IMR-90 (cell line): Measurements from ENCODE around the gene BHLHA9. TPM values are rescaled to one million over a fixed set of nuclear protein-coding genes. Genes with fewer than 3 reads are reported as not detected.
A peak's percentile ranks its signal among the peaks of the same experiment; 100 is the strongest.

Experiments used
- ATAC-seq: fragments of 200-7000 bp; cut with Tn5 transposase; 2 replicates; pipeline ENCODE4 v1.9.1; 2020; ENCODE audit warnings: low read depth, mild to moderate bottlenecking, moderate library complexity
- Bru-seq: library from RNA; stranded (reverse); fragments of 400-500 nt; gene quantifications from one replicate; lab custom pipeline; 2021; lab: Mats Ljungman, UMichigan
- BruChase-seq, 2 experiments: library from RNA; stranded (reverse); fragments of 400-500 nt; gene quantifications; one replicate each; lab custom pipeline; 2021; lab: Mats Ljungman, UMichigan
- BruUV-seq: library from RNA; stranded (reverse); fragments of 400-500 nt; replicated peaks from 2 replicates; lab custom pipeline; 2021; lab: Mats Ljungman, UMichigan
- CTCF ChIA-PET: fragments of 300-600 bp; formaldehyde crosslinking; extraction: SDS; loops from one replicate; lab custom pipeline; 2021; ENCODE audit warnings: antibody characterized with exemption; lab: Yijun Ruan, JAX
- POLR2A ChIA-PET: fragments of 300-600 bp; sonication (Branson Sonifier 250); formaldehyde crosslinking; loops from one replicate; lab custom pipeline; 2022; ENCODE audit warnings: antibody characterized with exemption; ENCODE audit not compliant: unreplicated experiment; lab: Charles Lee
- DNase-seq: peaks from one replicate; pipeline ENCODE4 v3.0.0; 2013
- H2AFZ ChIP-seq: replicated peaks from 2 replicates; pipeline ENCODE3; 2013; ENCODE audit warnings: low read length, mild to moderate bottlenecking; ENCODE audit not compliant: poor library complexity
- H2AK5ac ChIP-seq: 2 replicates; pipeline ENCODE4 v1.6.1; 2013; ENCODE audit warnings: low read depth, low read length, inconsistent platforms
- H2AK9ac ChIP-seq: replicated peaks from 2 replicates; pipeline ENCODE3; 2013; ENCODE audit warnings: mild to moderate bottlenecking, low read depth, low read length, moderate library complexity; ENCODE audit not compliant: poor library complexity
- H2BK120ac ChIP-seq: 2 replicates; pipeline ENCODE4 v1.6.1; 2013; ENCODE audit warnings: low read depth, low read length, inconsistent platforms
- H2BK15ac ChIP-seq: 3 replicates; pipeline ENCODE4 v1.6.1; 2013; ENCODE audit warnings: low read depth, low read length, inconsistent platforms
- H2BK20ac ChIP-seq: 2 replicates; pipeline ENCODE4 v1.6.1; 2013; ENCODE audit warnings: low read depth, mild to moderate bottlenecking, inconsistent platforms, low read length, moderate library complexity
- H2BK5ac ChIP-seq: 2 replicates; pipeline ENCODE4 v1.6.1; 2013; ENCODE audit warnings: mild to moderate bottlenecking, low read depth, low read length, inconsistent platforms; ENCODE audit not compliant: poor library complexity, severe bottlenecking
- H3K14ac ChIP-seq: replicated peaks from 2 replicates; pipeline ENCODE4 v1.6.1; 2013; ENCODE audit warnings: low read depth, low read length, inconsistent platforms
- H3K18ac ChIP-seq: 2 replicates; pipeline ENCODE4 v1.6.1; 2013; ENCODE audit warnings: low read depth, low read length, control low read depth
- H3K23ac ChIP-seq: 2 replicates; pipeline ENCODE4 v1.6.1; 2013; ENCODE audit warnings: low read depth, low read length, inconsistent platforms
- H3K27ac ChIP-seq: 2 replicates; pipeline ENCODE4 v1.5.1; 2013; ENCODE audit warnings: mild to moderate bottlenecking, control low read depth, low read length; ENCODE audit not compliant: insufficient read depth
- H3K27me3 ChIP-seq: 2 replicates; pipeline ENCODE4 v1.6.1; 2013; ENCODE audit warnings: low read length; ENCODE audit not compliant: control insufficient read depth, insufficient read depth
- H3K36me3 ChIP-seq: 2 replicates; pipeline ENCODE4 v1.6.1; 2013; ENCODE audit warnings: low read length, mixed read lengths; ENCODE audit not compliant: control insufficient read depth, insufficient read depth
- H3K4ac ChIP-seq: 2 replicates; pipeline ENCODE4 v1.6.1; 2013; ENCODE audit warnings: low read depth, low read length, inconsistent platforms
- H3K4me1 ChIP-seq: 2 replicates; pipeline ENCODE4 v1.6.1; 2013; ENCODE audit warnings: low read length, mixed read lengths; ENCODE audit not compliant: control insufficient read depth, insufficient read depth
- H3K4me2 ChIP-seq: 2 replicates; pipeline ENCODE4 v1.6.1; 2013; ENCODE audit warnings: low read depth, mild to moderate bottlenecking, control low read depth, low read length, moderate library complexity
- H3K4me3 ChIP-seq: 2 replicates; pipeline ENCODE4 v1.5.1; 2013; ENCODE audit warnings: low read depth, mild to moderate bottlenecking, control low read depth, low read length, moderate library complexity; ENCODE audit not compliant: insufficient read depth
- H3K56ac ChIP-seq: 2 replicates; pipeline ENCODE4 v1.6.1; 2013; ENCODE audit warnings: low read length, inconsistent platforms; ENCODE audit not compliant: insufficient read depth; ENCODE audit errors: extremely low read depth
- H3K79me1 ChIP-seq, 2 experiments: 2 replicates each; pipeline ENCODE4 v1.6.1; 2013; ENCODE audit warnings: low read length in 2 of 2, inconsistent platforms in 1 of 2, low read depth in 1 of 2
- H3K9ac ChIP-seq: 2 replicates; pipeline ENCODE4 v1.6.1; 2013; ENCODE audit warnings: low read depth, low read length, control low read depth
- H3K9me1 ChIP-seq: 2 replicates; pipeline ENCODE4 v1.6.1; 2013; ENCODE audit warnings: low read length, inconsistent platforms; ENCODE audit not compliant: insufficient read depth
- H3K9me3 ChIP-seq: 2 replicates; pipeline ENCODE4 v1.6.1; 2013; ENCODE audit warnings: low read length; ENCODE audit not compliant: control insufficient read depth, insufficient read depth
- H4K20me1 ChIP-seq: 2 replicates; pipeline ENCODE4 v1.6.1; 2013; ENCODE audit warnings: low read length, inconsistent platforms; ENCODE audit not compliant: insufficient read depth
- H4K5ac ChIP-seq: 2 replicates; pipeline ENCODE4 v1.6.1; 2013; ENCODE audit warnings: mild to moderate bottlenecking, low read depth, low read length, control low read depth
- H4K8ac ChIP-seq, 2 experiments: 2 replicates each; pipeline ENCODE4 v1.6.1; 2013; ENCODE audit warnings: low read depth in 2 of 2, low read length in 2 of 2, control low read depth in 1 of 2, inconsistent platforms in 1 of 2
- H4K91ac ChIP-seq: 2 replicates; pipeline ENCODE4 v1.6.1; 2013; ENCODE audit warnings: low read depth, low read length, inconsistent platforms; ENCODE audit not compliant: insufficient read depth
- CHD1 ChIP-seq: IDR thresholded peaks from 2 replicates; pipeline ENCODE4 v1.6.1; 2012; ENCODE audit warnings: low read depth, low read length, improper control_type of control experiment
- MAFK ChIP-seq: IDR thresholded peaks from 2 replicates; pipeline ENCODE4 v1.6.1; 2012; ENCODE audit warnings: low read depth, low read length, improper control_type of control experiment
- MXI1 ChIP-seq: IDR thresholded peaks from 2 replicates; pipeline ENCODE4 v1.6.1; 2012; ENCODE audit warnings: low read depth, mild to moderate bottlenecking, low read length, moderate library complexity, borderline replicate concordance
- NFE2L2 ChIP-seq: fragments of 150-350 bp; IDR thresholded peaks from 2 replicates; pipeline ENCODE4 v1.6.1; 2016; ENCODE audit warnings: low read depth, mild to moderate bottlenecking, low read length
- POLR2A ChIP-seq: IDR thresholded peaks from 2 replicates; pipeline ENCODE4 v1.6.1; 2012; ENCODE audit warnings: mild to moderate bottlenecking, low read depth, low read length
- RFX5 ChIP-seq: IDR thresholded peaks from 2 replicates; pipeline ENCODE4 v1.8.0; 2012; ENCODE audit warnings: low read depth, mild to moderate bottlenecking, low read length, moderate library complexity
- whole genome bisulfite sequencing, 2 experiments: methylation state at CpG; one replicate each; pipeline versions ENCODE4 v1.1.5 to v1.1.7; 2013; ENCODE audit warnings: missing lambda C conversion rate in 2 of 2; ENCODE audit not compliant: insufficient read length in 1 of 2; ENCODE audit errors: extremely low coverage in 2 of 2; 5-methylcytosine and 5-hydroxymethylcytosine counted together
- dilution Hi-C: fragments of 300-500 bp; cut with HindIII; formaldehyde crosslinking; loops from one replicate; pipeline ENCODE4 v1.14.3; 2018; ENCODE audit warnings: low sequenced_read_pairs; ENCODE audit not compliant: unreplicated experiment
- in situ Hi-C: fragments of 300-500 bp; cut with MboI; formaldehyde crosslinking; loops from 3 replicates; pipeline ENCODE4 v1.14.3; 2019; ENCODE audit warnings: low sequenced_read_pairs, inconsistent platforms, mixed read lengths
- intact Hi-C: fragments of 100-400 bp; cut with micrococcal nuclease; formaldehyde crosslinking; loops from 2 replicates; pipeline ENCODE4 v1.10.0; 2022
- long read RNA-seq: library from polyadenylated mRNA; unstranded; transcript quantifications from one replicate; pipeline ENCODE4 v2.0.0, GENCODE V29; 2021; ENCODE audit not compliant: unreplicated experiment
- polyA plus RNA-seq, 3 experiments: library from polyadenylated mRNA; depleted of rRNA; stranded (reverse); fragments of >200 nt; gene quantifications; 2 replicates each; pipeline ENCODE4 v1.2.3, GENCODE V29; 2012; ENCODE audit warnings: low replicate concordance in 1 of 3
- total RNA-seq: library from RNA; depleted of rRNA; stranded (reverse); fragments of >200 nt; gene quantifications from 2 replicates; pipeline ENCODE4 v1.2.3, GENCODE V29; 2012; rRNA removed
- TF ChIP-seq, protein P1 (sequence below): fragments of 150-350 bp; IDR thresholded peaks from 2 replicates; pipeline ENCODE4 v1.6.1; 2016; ENCODE audit warnings: low read depth, mild to moderate bottlenecking, low read length, moderate library complexity, borderline replicate concordance
- TF ChIP-seq, protein P2 (sequence below): conservative IDR thresholded peaks from 2 replicates; pipeline ENCODE4 v1.5.1; 2012; ENCODE audit warnings: mild to moderate bottlenecking, low read depth, low read length, improper control_type of control experiment
- TF ChIP-seq, protein P3 (sequence below): fragments of 150-350 bp; IDR thresholded peaks from 2 replicates; pipeline ENCODE4 v1.6.1; 2017; ENCODE audit warnings: mild to moderate bottlenecking, antibody characterized with exemption, low read length, low read depth

Gene BHLHA9
- not detected in 2 replicates for total RNA-seq
- polyA plus RNA-seq (2012; rRNA removed): not detected in 2 replicates
- not detected in 2 replicates for polyA plus RNA-seq (2012; cell fraction: cytosol; rRNA removed)
- not detected in 2 replicates for polyA plus RNA-seq (2012; cell fraction: nucleus; rRNA removed; ENCODE audit: low replicate concordance)
- Bru-seq, nascent RNA: not detected
- BruChase-seq, experiment 1, labeled RNA remaining after a 6-hour chase: not detected
- not detected for BruChase-seq, experiment 2, labeled RNA remaining after a 2-hour chase
- long read RNA-seq: 0 reads

DNA sequence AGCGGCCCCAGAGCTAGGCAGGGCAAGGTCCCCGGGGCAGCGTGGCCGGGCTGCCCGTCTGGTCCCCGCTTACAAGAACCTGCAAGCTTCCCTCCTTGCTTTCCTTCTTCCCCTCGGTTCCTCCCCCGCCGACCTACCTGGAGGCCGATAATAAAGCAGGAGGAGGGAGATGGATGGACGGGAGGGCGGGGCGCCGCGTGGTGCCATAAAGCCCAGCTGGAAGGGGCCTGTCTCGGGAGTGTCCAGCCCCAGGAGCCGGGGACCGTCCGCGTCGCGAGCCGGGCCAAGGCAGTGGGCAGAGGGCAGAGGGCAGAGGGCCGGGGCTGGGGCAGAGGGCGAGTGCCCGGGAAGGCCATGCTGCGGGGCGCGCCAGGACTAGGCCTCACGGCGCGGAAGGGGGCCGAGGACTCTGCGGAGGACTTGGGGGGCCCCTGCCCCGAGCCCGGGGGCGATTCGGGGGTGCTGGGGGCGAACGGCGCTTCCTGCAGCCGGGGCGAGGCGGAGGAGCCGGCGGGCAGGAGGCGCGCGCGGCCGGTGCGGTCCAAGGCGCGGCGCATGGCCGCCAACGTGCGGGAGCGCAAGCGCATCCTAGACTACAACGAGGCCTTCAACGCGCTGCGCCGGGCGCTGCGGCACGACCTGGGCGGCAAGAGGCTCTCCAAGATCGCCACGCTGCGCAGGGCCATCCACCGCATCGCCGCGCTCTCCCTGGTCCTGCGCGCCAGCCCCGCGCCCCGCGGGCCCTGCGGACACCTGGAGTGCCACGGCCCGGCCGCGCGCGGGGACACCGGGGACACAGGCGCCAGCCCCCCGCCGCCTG, at the start of gene BHLHA9:
Gene BHLHA9 (plus strand): TSS at position 235 of the 820 bp plus-strand sequence. CDS start 120 bp downstream, at position 355.
- peaks cover 3% of the 10 kb centered on the region for H3K4me1 ChIP-seq
- H2BK5ac ChIP-seq: no peak within 1 kb of the TSS
- H3K14ac ChIP-seq: no peak within 1 kb of the TSS
- TF ChIP-seq, protein P1, sequence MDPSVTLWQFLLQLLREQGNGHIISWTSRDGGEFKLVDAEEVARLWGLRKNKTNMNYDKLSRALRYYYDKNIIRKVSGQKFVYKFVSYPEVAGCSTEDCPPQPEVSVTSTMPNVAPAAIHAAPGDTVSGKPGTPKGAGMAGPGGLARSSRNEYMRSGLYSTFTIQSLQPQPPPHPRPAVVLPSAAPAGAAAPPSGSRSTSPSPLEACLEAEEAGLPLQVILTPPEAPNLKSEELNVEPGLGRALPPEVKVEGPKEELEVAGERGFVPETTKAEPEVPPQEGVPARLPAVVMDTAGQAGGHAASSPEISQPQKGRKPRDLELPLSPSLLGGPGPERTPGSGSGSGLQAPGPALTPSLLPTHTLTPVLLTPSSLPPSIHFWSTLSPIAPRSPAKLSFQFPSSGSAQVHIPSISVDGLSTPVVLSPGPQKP: no peak
- TF ChIP-seq MXI1 (no peak), POLR2A (no peak), CHD1 (no peak), NFE2L2 (no peak), MAFK (no peak), RFX5 (no peak)
- TF ChIP-seq, protein P2, sequence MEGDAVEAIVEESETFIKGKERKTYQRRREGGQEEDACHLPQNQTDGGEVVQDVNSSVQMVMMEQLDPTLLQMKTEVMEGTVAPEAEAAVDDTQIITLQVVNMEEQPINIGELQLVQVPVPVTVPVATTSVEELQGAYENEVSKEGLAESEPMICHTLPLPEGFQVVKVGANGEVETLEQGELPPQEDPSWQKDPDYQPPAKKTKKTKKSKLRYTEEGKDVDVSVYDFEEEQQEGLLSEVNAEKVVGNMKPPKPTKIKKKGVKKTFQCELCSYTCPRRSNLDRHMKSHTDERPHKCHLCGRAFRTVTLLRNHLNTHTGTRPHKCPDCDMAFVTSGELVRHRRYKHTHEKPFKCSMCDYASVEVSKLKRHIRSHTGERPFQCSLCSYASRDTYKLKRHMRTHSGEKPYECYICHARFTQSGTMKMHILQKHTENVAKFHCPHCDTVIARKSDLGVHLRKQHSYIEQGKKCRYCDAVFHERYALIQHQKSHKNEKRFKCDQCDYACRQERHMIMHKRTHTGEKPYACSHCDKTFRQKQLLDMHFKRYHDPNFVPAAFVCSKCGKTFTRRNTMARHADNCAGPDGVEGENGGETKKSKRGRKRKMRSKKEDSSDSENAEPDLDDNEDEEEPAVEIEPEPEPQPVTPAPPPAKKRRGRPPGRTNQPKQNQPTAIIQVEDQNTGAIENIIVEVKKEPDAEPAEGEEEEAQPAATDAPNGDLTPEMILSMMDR: no peak
- TF ChIP-seq, protein P3, sequence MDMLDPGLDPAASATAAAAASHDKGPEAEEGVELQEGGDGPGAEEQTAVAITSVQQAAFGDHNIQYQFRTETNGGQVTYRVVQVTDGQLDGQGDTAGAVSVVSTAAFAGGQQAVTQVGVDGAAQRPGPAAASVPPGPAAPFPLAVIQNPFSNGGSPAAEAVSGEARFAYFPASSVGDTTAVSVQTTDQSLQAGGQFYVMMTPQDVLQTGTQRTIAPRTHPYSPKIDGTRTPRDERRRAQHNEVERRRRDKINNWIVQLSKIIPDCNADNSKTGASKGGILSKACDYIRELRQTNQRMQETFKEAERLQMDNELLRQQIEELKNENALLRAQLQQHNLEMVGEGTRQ: no peak
- no peak within 1 kb of the TSS for H3K4me3 ChIP-seq
- POLR2A ChIA-PET: no interaction called here
- dilution Hi-C loops (no loop called here), intact Hi-C loops (no loop called here), in situ Hi-C loops (loop anchor here (5.0 kb wide), 2 partner anchors 62 to 247 kb away; partner anchors contain the start of gene INPP5K)
- no peak within 1 kb of the TSS for H2BK20ac ChIP-seq
- no peak within 1 kb of the TSS for H3K4ac ChIP-seq
- H3K18ac ChIP-seq: no peak within 1 kb of the TSS
- H3K27ac ChIP-seq: no peak within 1 kb of the TSS
- H2AK9ac ChIP-seq: no peak within 1 kb of the TSS
- CTCF ChIA-PET: no interaction called here
- peaks cover 35% of the 10 kb centered on the region for H3K27me3 ChIP-seq
- no peak within 1 kb of the TSS for H4K5ac ChIP-seq
- H2AFZ ChIP-seq: peak within 1 kb of the TSS; percentile 63
- H3K23ac ChIP-seq: no peak within 1 kb of the TSS
- H3K9me3 ChIP-seq: no peaks in the 10 kb centered on the region
- H3K36me3 ChIP-seq: no peaks in the 10 kb centered on the region
- H2AK5ac ChIP-seq: no peak within 1 kb of the TSS
- no peaks in the 10 kb centered on the region for H3K9me1 ChIP-seq
- no peak within 1 kb of the TSS for H2BK120ac ChIP-seq
- H3K9ac ChIP-seq: no peak within 1 kb of the TSS
- WGBS, 2 experiments: 10% methylated on average over 64 of the region's 93 CpGs; no CpG with 5 or more reads in 1 of the 2 experiments
- H4K91ac ChIP-seq: no peak within 1 kb of the TSS
- no peak within 1 kb of the TSS for H3K4me2 ChIP-seq
- no TSS peak for BruUV-seq
- H3K56ac ChIP-seq: no peak within 1 kb of the TSS
- no peaks in the 10 kb centered on the region for H3K79me1 ChIP-seq
- no peaks in the 10 kb centered on the region for H4K20me1 ChIP-seq
- no peak within 1 kb of the TSS; a peak in 1 of 4 replicates for H4K8ac ChIP-seq
- no peak for ATAC-seq
- no peak within 1 kb of the TSS for H2BK15ac ChIP-seq
- no peak for DNase-seq
